GM21825 (cell line): ENCODE measurements around the gene FNDC5.

Experiments
- ATAC-seq: cut with Tn5 transposase; IDR thresholded peaks from one replicate; pipeline ENCODE4 v1.9.1; 2021; ENCODE audit warnings: mild to moderate bottlenecking, moderate library complexity; ENCODE audit not compliant: unreplicated experiment

Gene FNDC5

DNA sequence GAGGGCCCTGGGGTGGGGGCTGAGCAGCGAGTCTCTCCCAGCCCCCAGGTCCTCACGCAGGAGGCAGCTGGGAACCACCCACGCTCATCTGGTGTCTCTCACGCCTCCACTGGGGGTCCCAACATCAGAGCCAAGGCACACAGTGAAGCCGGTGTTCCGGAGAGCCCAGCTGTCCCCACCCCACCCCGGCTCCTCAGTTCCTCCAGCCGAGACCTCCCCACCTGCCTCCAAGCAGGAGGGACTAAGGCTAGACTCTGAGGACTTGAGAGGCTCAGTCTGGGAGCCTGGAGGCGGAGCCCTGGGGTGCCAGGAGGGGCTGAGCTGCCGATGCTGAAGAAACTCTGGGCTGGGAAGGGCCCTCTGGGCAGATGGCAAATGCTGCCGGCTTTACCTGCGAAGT is 14.0 kb upstream of the FNDC5 start:
- ATAC-seq = no peak

DNA sequence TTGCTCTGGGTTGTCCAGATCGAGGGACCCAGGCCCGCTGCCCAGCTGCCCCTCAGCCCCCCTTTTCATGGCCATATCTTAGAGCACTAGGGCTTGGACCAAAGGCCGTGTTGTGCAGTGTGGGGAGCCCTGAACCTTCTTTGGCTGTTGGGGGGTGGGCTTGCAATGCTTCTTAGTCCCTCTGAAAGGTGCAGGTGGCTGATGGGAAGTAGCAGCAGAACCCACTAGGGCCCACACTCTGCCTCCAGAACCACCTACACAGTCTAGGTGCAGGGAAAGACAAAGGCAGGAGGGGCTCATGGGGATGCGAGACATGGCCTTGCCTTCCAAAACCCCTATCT is 13.3 kb upstream of the FNDC5 start:
- no peak for ATAC-seq

- ATAC-seq = no peak
Observed at GRCh38 chr1:32883338-32884031, 12.8 kb upstream of the FNDC5 start.

- ATAC-seq = no peak
Observed at GRCh38 chr1:32881871-32882850, 11.4 kb upstream of the FNDC5 start.

DNA sequence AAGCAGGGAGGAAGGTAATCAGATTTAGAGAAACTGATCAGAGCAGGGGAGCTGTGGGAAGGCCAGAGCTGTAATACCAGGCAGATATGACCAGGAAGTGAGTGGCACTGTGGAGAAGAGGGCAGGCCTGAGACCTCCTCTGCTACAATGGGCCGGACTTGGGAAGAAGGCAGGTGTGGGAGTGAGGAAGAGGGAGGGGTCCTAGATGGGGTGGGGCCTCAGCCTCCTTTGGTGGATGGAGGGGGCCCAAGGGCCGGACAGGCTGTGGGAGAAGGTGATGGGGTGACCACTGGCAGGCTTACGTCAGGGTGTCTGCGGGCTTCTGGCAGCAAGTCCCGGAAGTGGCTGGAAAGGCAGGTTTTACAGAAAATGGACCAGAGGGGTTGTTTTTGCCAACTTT is 10.6 kb upstream of the FNDC5 start:
- no peak for ATAC-seq

DNA sequence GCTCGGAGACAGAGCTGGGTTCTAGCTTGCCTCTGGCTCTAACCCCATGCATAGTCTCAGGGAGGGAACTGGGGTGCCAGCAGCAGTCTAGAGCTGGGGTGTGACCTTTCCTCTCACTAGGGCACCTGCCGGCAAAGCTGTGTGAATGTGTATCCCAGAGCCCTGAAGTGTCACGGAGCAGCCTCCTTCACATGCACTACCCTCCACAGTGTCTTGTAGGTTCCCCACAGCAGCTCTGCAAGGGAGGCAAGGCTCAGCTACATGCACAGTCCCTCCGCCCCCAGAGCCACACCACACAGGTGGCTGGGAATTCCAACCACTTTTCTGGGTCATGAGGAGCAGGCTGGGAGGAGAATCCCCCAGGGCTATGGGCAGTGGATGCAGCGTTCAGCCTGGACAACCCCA is 7.9 kb upstream of the FNDC5 start:
- no peak for ATAC-seq

GRCh38 chr1:32878183-32878582 is 7.5 kb upstream of the FNDC5 start:
- ATAC-seq = no peak

DNA sequence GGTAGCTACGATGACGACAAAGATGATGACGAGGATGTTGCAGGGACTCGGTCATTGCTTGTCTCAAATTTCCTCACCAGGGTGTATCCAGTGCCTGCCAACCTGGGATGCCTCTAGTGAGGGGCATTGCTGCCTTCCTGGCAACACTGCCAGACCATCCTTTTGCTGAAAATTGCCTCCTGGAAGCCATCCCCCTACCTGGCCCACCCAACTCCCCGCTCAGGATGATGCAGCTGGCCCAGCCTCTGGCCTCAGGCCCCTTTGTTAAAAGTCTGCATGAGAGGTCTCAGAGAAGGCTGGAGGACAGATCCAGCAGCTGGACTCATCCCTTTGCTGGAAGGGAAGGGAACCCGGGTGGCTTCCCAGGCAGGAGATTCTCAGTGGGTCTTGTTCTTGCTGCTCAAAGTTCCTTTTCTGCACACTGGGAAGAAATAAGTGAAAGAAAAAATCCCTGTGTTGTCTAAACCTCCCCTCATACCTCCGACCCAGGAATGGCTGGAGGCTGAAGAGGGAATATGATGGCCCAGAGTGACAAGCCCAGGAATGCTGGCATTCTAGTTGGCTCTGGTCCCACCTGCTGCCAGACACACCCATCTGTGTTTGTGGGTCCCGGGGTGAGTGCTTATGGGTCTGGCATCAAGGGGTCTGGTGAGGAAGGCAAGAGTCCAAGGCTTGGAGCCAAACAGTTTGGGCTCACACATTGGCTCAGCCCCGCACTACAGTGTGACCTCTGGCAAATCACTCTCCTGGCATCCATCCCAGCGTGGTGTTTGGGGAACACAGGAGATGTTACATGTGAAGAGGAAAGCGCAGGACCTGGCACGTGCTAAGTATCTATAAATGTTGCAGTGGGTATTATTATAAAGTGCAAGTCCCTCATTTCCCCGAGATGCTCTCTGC is 6.7 kb upstream of the FNDC5 start:
- no peak for ATAC-seq

DNA sequence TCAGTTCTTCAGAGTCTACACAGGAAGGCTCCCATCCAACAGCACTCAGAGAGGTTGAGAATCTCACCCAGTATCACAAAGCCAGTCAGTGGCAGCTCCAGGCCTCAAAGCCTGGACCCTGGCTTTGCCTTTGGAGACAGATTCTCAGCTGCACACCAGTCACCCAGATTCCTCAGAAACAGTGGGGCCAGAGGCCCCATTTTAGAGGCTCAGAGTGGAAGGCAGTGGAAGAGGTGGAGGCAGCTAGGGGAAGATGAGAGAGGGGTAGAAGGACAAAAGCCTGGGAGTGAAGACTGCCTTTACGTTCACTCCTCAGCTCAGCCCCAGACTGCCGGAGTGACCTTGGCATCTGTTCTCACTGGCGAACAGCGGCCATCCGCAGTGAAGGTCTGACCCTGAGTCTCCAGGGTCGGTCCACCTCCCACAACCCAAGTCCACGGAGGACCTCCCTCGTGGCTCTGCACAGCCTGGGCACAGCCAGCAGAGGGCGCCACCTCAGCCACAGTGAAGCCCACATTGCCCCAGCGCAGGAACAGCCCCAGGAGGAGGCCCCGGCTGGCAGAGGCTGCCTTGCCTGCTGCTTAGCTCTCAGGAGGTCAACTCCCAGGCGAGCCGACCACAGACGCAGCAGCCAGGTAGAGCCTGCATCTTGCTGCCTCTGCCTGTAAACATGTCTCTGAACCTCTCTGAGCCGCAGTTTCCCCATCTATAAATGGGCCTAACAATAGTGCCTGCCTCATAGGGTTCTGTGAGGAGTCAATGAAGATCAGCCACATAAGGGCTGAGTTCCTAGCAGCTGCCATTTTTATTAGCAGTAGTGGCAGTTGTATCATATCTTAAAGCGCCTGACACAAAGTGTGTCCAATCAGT is 5.9 kb upstream of the FNDC5 start:
- no peak for ATAC-seq

- no peak for ATAC-seq
Observed at GRCh38 chr1:32874860-32875752, 4.4 kb upstream of the FNDC5 start.

- no peak for ATAC-seq
Observed at GRCh38 chr1:32873484-32873883, 2.8 kb upstream of the FNDC5 start.

DNA sequence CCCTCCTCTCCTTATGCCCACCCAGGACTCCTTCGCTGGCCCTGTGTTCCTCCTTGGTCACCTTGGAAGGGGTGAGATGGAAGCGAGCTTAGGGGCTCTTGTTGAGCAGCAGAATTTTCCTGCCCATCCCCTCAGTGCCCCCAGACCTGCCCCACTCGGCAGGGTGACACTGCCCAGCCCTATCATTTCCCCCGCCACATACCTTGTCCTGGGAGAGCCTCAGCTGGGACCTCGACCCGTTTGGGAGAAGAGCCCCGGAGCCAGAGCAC is 1.4 kb upstream of the FNDC5 start:
- no peak for ATAC-seq

DNA sequence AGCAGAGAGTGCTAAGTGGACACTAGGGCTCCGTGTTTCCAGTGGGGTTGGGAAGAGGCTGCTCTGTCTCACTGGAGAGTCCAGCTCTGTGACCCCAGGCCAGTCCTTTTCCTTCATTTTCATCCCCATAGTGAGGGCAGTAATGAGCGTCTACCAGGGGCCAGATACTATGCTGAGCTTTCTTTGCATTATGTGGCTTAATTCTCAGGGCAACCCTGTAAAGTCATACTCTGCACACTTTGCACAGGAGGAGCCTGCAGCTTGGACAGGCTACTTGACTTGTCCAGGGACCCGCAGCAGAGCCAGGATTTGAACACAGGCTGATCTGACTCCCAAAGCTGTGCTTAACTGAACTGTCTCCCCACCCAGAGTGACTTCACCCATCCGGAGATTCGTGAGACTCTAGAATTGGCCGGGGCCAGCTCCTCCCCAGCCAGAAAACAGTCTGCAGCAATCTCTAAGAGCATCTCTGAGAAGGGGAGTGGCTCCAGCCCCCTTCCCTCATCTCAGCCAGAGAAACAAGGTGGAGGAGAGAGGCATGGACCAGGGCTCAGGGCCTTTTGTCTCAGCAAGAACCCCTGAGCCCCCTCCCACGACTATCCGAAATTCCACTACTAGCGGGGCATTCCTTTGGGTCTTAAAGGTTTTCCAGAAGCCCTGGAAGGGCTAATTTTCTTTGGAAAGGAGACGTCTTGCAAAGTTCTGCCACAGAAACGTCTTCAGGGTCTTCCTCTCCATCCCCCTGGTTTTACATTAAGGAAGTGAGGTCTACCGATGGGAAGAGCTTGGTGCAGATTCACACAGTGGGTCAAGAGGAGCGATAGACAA is 866 bp upstream of the FNDC5 start:
- no peak for ATAC-seq

- no peak for ATAC-seq
Observed at GRCh38 chr1:32869923-32870614, 643 bp downstream of the FNDC5 start.

DNA sequence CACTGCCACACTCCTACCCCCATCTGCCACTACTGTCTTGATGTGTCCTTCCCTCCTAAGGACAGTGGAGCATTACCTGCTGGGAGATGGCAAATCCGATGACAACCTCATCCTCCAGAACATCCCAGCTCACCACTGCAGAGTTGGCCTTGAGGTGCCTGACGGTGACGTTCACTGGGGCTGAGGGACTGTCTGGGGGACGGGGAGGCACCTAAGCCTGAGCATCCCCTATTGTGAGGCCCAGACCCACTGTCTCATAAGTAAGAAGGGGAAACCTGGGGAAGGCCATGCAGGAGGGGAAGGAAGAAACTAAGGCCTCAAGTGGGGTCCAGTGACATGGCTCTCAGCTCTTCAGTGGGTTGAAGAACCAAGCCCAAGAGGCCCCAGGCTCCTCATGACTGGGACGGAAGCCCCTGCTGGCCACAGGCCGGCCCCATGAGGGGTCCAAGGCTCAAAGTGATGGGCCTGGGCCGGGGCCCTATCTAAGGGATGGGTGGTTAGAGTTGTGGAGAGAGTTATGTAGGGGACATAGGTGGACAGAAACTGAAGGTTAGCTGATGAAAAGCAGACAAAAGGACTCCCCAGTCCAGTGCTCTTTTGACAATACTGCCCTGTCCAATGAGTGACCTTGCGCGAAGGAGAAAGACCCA is 1.8 kb downstream of the FNDC5 start:
- ATAC-seq = no peak

DNA sequence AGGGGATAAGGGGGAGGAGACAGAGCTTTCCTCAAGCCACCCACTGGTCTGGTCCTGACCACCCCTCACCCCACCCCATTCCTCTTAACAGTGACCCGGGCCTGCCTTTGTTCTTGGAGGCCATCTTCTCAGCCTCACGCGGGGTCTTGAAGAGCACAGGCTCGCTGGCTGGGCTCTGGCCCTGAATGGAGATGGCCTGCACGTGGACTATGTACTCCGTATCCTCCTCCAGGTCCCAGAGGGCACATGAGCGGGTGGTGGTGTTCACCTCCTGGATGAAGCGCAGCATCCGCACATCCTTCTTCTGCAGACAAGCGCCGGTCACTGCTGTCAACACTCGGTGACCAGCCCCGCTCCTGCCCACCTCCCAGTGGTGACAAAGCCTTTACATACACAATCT is 2.6 kb downstream of the FNDC5 start:
- no peak for ATAC-seq

DNA sequence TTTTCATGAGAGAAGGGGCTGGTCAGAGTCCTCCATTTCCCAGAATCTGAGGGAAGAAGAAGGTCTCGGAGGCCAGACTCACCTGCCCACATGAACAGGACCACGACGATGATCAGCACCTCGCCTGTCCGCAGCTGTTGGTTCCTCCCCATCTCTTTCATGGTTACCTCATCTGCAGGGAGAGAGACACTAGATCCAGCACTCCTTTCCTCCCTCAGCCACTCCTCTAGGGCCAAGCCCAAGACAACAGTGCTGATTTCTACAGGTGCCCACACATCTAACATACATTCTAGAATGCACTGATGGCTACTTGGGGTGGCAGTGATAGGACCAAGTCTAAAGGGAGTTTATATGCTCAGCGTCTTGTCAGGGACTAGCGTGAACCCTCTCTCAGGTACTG is 3.0 kb downstream of the FNDC5 start:
- ATAC-seq = no peak

- ATAC-seq = no peak
Observed at GRCh38 chr1:32867151-32867550, 3.6 kb downstream of the FNDC5 start.
